Dedifferentiated amniotic fluid mesenchymal stem cell (primary cell): ENCODE results near the gene ILK.

Experiments
- DNase-seq: peaks from one replicate; pipeline ENCODE4 v3.0.0-alpha.2; 2016; ENCODE audit errors: extremely low spot score

The ILK gene

GRCh38 chr11:6636480-6636879, 32.9 kb downstream of the ILK start:
- DNase-seq = no peak

DNA sequence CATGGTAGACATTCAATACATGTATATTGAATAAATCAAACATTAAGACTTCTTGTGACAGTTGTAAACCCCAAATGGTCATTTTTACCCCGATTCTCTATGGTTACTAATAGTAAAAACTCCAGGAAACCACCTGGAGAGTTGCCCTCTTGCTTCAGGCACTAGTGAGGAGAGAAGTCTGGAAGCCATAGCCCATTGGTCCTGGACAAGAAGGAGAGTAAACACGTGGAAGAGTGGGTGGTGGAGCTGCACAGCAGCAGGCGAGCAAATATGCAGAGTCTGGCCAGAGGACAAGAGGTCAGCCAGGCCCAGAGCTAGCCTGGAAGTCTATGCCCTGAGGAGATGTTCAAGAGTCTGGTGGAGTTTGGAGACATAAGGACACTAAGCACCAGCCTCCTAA, 34.3 kb downstream of the ILK start:
- DNase-seq = peak; percentile 68

DNA sequence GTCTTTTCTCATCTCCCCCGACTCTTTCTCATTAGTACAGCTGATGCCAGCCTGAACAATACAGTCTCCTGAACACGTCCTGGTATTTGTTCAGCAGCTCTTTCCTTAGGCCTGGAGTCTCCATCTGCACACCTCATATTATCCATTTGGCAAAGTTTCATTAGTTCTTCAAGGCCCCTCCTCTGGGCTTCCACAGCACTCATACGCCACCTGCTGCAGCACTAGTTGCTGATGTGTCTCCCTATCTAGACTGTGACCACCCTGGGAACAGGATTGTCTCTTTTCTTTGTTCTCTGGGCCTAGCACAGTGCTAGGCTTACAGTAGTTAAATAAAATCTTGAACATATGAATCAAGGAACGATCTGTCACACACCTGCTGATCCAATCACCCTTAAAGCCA, 34.9 kb downstream of the ILK start:
- no peak for DNase-seq

DNA sequence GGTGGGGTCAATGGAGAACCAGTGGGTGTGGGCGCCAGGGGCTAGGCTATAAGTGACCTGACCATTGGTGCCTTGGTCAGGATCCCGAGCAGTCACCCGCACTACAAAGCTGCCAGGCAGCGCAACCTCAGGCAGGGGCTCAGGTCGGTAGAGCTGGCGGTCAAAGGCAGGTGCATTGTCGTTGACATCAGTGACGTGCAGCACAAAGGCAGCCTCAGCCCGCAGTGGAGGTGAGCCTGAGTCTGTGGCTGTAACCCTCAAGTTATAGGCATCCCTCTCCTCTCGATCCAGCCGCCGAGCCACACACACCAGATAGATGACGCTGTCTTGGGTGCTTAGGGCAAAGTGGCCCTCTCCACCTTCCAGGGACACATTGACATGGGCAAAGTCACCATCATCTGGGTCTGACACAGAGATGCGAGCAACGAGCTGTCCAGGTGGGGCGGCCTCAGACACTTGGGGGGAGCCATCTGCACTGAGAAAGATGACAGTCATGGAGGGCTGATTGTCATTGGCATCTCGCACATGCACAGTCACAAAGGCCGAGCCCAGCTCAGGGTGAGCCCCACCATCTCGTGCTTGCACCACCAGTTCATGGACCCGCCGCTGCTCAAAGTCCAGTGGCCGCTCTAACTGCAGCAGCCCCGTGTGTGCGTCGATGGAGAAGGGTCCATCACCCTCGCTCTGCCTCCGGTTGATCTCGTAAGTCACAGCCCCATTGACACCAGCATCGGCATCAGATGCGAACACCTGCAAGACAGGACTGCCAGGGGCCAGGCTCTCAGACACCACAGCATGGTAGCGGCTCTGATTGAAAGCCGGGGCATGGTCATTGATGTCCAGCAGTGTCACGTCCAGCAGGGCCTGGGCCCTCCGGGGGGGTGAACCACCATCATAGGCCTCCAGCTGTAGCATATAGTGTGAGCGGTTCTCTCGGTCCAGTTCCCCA, 36.7 kb downstream of the ILK start:
- DNase-seq = no peak

DNA sequence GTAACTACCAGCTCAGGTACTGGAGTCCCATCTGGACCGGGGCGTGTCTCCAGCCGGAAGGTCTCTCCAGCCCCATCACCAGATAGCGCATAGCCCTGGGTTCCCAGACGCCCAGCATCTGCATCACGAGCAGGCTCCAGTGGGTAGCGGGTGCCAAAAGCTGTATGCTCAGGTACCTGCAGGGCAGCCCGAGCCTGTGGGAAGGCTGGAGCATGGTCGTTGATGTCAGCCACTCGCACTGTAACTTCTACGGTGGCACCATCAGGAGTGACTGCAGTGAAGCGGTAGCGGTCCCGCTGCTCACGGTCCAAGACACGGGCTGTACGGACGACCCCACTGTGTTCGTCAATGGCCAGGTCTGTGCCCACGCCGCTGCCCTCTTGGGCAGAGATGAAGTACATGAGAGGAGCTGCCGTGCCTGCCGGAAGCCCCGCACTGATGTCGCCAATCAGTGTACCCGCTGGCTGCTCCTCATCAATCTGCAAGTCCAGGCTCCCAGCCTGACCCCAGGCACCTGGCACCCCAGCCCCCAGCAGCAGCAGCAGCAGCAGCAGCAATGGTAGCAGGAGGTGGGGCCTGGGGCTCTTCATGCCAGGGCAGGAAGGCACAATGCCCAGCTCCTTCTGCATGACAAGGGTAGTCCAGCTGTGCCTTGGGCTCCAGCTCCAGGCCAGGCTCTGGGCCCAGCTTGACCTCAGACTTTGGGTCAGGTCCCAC, 37.6 kb downstream of the ILK start:
- DNase-seq = no peak

DNA sequence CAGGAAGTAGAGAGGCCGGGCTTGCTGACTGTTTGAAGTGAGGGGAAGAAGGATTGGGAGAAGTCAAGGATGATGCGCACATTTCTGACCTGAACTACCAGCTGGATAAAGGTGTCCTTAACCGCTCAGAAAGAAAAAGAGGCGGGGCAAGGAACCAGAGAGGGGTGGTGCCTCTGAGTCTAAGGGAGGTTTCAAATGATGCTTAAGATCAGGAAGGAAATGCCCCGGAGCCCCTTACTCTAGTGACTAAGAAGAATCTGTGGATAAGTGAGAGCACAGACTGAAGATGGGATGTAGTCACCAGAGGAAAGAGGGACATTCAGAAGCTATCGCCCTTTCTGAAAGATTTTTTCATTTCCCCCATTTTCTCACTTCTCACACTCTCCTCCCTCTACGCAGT, 39.4 kb downstream of the ILK start:
- DNase-seq = no peak

GRCh38 chr11:6646071-6646470, 42.5 kb downstream of the ILK start:
- no peak for DNase-seq

- peak; percentile 31 for DNase-seq
Observed at GRCh38 chr11:6646576-6646917, 43.0 kb downstream of the ILK start.

DNA sequence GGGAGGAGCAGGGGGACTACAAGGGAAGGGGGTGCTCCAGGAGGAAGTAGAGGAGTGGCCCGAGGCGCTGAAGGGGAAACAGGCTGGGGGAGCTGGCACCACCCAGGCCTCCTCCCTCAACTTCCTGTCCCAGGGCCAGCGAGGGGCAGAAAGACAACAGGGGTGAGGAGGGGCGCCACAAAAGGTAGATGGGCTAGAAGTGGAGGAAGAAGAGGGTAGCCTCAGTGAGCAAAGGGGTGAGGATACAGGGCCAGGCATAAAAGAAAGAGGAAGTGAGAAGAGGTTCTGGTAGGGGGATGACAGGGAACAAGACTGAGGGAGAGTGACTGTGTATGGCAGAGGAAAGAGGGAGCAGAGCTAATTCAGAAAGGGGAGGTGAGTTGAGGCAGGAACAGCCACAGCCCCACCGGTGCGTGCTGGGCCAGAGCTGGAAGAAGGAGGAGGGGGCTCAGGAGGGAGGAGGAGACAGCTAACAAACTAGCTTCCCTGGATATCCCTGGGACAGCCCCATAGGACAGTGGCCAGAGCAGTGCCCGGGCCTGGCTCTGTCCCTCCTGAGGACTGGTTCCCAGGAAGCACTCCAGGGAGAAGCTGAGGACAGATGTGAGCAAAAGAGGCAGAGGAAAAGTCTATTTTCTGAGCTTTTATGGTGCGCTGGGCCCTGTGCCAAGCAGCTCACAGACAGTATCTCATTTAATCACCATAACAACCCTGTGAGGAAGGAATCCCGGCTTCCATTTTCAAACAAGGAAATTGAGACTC, 43.5 kb downstream of the ILK start:
- DNase-seq = no peak

DNA sequence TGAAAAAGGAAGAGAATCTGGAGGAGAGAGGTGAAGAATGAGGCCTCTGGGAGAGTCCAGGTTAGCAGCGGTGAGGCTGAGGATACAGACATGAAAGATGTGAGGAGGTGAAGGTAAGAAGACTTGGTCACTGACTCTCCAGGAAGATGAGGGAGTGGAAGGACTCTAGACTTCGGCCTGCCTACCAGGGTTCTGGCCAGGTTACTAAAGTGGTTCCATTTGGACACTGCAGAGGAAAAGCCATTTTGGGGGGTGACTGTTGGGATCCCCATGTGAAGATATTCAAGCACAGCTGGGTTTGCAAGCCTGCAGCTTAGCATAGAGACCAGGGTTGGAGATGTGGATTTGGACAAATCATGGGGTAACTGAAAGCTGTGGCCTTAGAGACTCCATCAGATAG, 44.3 kb downstream of the ILK start:
- DNase-seq = no peak

- DNase-seq = no peak
Observed at GRCh38 chr11:6648501-6648900, 44.9 kb downstream of the ILK start.

GRCh38 chr11:6650104-6650503, 46.5 kb downstream of the ILK start:
- no peak for DNase-seq

DNA sequence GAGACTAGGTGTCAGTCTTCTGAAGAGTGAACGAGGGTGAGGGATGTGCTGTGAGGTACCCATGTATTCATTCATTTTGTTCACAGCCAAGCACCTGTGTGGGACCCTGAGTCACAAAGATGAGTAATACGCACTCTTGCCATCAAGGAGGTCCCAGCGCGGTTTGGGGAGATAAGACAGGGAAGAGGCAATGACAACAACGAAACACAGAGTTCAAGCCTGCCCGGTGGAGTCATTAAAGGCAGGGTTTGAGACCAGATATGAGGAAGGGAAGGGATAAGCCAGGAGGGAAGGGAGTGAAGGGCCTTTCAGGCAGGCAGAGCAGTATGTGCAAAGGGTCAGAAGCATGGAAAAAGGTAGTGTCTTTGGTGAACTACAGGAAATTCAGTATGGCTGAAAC, 47.4 kb downstream of the ILK start:
- no peak for DNase-seq

DNA sequence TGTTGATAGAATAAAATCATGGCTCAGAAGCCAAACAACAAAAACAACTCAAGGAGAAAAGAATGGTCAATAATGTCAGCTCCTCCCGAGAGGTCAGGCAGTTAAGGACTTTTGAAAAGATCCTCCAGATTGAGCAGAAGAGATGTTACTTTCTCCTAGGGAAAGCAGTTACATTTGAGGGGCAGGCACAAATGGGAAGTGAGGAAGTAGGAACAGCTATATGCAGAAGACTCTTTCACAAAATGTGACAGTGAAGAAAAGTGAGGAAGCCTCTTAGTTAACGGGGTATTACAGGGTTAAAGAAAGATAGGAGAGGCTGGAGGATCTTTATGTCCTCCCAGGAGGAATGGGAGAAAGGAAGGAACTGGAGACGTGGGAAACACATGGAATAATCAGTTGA, 48.6 kb downstream of the ILK start:
- DNase-seq = no peak

- no peak for DNase-seq
Observed at GRCh38 chr11:6653097-6653496, 49.5 kb downstream of the ILK start.

- no peak for DNase-seq
Observed at GRCh38 chr11:6653656-6654055, 50.1 kb downstream of the ILK start.

DNA sequence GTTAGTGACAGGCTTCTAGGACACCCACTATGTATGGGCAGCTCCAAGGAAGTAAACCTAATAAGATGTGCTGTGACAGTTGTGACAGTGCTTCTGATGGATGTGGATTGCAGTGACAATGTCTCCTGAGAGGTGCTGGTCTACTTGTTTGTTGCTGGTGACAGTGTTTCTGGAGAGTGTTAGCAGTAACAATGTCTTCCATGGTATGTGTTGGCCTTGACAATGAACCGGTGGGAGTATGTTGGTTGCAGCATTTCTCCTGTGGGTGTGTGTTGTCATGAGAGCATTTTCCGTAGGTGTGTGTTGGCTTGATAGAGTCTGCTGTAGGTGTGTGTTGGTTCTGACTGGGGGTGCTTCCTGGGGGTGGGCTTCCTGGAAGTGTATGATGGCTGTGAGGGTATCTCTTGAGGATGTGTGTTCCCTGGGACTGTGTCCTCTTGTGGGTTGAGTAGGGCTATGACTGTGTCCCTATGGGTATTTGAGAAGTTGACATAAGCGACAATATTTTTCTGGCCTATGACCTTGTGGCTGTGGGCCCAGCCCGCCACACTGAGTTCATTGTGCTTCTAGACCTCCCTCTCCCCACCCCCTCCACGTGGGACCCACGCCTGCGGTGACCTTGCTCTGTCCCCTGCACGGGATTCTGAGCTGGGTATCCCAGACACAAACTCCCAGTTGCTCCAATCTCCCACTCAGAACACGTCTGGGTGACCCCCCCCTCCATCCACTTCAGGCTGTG, 50.9 kb downstream of the ILK start:
- no peak for DNase-seq

GRCh38 chr11:6655020-6655789, 51.6 kb downstream of the ILK start:
- DNase-seq = no peak

DNA sequence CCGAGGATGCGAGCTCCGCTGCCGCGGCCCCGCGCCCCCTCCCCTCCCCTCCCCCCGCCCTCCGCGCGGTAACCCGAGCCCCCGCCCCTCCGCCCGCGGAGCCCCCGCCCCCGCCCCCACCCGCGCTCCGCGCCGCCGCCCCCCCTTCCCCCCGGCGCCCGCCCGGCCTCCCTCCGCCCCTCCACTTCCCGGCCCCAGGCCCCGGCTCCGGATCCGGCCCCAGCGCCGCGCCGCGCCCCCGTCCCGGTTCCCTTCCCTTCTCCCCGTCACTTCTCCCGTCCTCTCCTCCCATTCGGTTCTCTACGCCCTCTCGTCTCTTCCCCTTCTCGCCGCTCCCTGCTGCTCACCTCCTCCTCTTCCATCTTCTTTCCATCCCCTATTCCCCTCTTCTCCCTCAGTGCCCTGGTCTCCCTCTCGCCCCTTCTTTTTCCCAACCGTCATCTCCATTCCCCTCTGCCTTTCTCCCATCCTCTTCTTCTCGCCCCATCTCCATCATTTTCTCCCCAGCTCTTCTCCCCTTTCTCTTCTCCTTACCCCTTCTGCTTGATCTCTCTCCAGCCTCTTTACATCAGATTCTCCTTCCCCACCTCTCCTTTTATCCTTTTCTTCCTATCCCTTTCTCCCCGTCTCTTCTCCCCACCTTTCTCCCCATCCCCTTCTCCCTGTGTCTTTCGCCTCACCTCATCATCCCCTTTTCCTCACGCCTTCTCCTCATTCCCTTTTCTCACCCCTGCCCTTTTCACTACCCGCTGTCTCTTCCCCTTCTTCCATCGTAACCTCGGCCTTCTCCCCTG, 52.4 kb downstream of the ILK start, which contains the start of gene DCHS1:
TSS of gene DCHS1 (minus strand) at position 20 of the 794 bp plus-strand sequence. CDS start 14,196 bp downstream, outside the sequence.
- no peak for DNase-seq

DNA sequence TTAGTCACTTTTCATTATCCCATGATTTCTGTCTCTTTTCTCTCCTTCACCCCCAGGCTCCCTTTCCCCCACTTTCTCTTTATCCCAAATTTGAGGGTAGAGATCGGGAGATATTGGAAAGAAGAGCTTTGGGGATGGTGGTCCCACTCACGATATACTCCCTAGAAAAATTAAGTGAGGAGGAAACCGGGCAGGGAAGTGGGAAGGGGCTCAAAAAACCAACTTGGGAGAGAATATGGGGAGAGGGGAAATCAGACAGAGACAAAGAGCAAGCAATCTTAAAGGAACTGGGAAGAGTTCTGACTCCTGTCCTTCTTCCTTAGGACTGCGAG, 53.0 kb downstream of the ILK start:
- no peak for DNase-seq
